ENCODE results near the gene PKP3. TPM values are rescaled to one million over a fixed set of nuclear protein-coding genes. Genes with fewer than 3 reads are reported as not detected.

Gene PKP3
- total RNA-seq, 2 donors from 2014 or later, result 0.52 to 0.68 TPM

- no peak for ATAC-seq
- no peak for DNase-seq
- intact Hi-C loops (cut with DNase I), result no loop called here
Measured at GRCh38 chr11:373716-374551, 20.1 kb upstream of the PKP3 start.

GRCh38 chr11:375065-376025 lies 18.7 kb upstream of the PKP3 start:
- no peak for ATAC-seq
- intact Hi-C loops (cut with DNase I), result no loop called here
- DNase-seq, result no peak

- intact Hi-C loops (cut with DNase I), result no loop called here
- no peak for DNase-seq
- ATAC-seq, result no peak
Measured at GRCh38 chr11:376531-377173, 17.4 kb upstream of the PKP3 start.

GRCh38 chr11:377174-377865 lies 16.7 kb upstream of the PKP3 start:
- no peak for ATAC-seq
- DNase-seq, result no peak
- intact Hi-C loops (cut with DNase I), result no loop called here

- DNase-seq, result no peak
- intact Hi-C loops (cut with DNase I), result no loop called here
Measured at GRCh38 chr11:377883-378500, 16.0 kb upstream of the PKP3 start.

GRCh38 chr11:379205-380094 lies 14.6 kb upstream of the PKP3 start:
- intact Hi-C loops (cut with DNase I), result no loop called here
- ATAC-seq, result no peak
- no peak for DNase-seq

More at GRCh38 chr11:377883-378500, 16.0 kb upstream of the PKP3 start:
- ATAC-seq, result no peak

GRCh38 chr11:380095-380480 lies 13.9 kb upstream of the PKP3 start:
- intact Hi-C loops (cut with DNase I), result no loop called here
- DNase-seq, result no peak

GRCh38 chr11:380491-380890 lies 13.5 kb upstream of the PKP3 start:
- DNase-seq (no peak), ATAC-seq (no peak)
- intact Hi-C loops (cut with DNase I), result no loop called here

More at GRCh38 chr11:380095-380480, 13.9 kb upstream of the PKP3 start:
- ATAC-seq, result no peak

- DNase-seq (no peak), ATAC-seq (no peak)
- intact Hi-C loops (cut with DNase I), result no loop called here
Measured at GRCh38 chr11:380996-381395, 13.0 kb upstream of the PKP3 start.

- ATAC-seq (no peak), DNase-seq (no peak)
- intact Hi-C loops (cut with DNase I), result no loop called here
Measured at GRCh38 chr11:381501-382072, 12.4 kb upstream of the PKP3 start.

- intact Hi-C loops (cut with DNase I), result no loop called here
- DNase-seq (no peak), ATAC-seq (no peak)
Measured at GRCh38 chr11:382081-382629, 11.9 kb upstream of the PKP3 start.

- DNase-seq (no peak), ATAC-seq (no peak)
- intact Hi-C loops (cut with DNase I), result no loop called here
Measured at GRCh38 chr11:383431-383830, 10.6 kb upstream of the PKP3 start.

GRCh38 chr11:384511-384910 lies 9.5 kb upstream of the PKP3 start:
- intact Hi-C loops (cut with DNase I), result no loop called here
- no peak for ATAC-seq
- DNase-seq, result no peak

GRCh38 chr11:385594-386351 lies 8.2 kb upstream of the PKP3 start:
- intact Hi-C loops (cut with DNase I), result no loop called here

GRCh38 chr11:386483-386882 lies 7.5 kb upstream of the PKP3 start:
- intact Hi-C loops (cut with DNase I), result no loop called here

More at GRCh38 chr11:385594-386351, 8.2 kb upstream of the PKP3 start:
- no peak for ATAC-seq
- no peak for DNase-seq

GRCh38 chr11:387193-387793 lies 6.7 kb upstream of the PKP3 start:
- no peak for DNase-seq
- intact Hi-C loops (cut with DNase I), result no loop called here

More at GRCh38 chr11:386483-386882, 7.5 kb upstream of the PKP3 start:
- no peak for ATAC-seq
- DNase-seq, result no peak

More at GRCh38 chr11:387193-387793, 6.7 kb upstream of the PKP3 start:
- no peak for ATAC-seq
